ENCODE results near the gene COA1. TPM values are rescaled to one million over a fixed set of nuclear protein-coding genes. Genes with fewer than 3 reads are reported as not detected.

COA1 gene
- total RNA-seq, 4 donors from 2014 or later = 31.8 to 53.2 (median 39.8) TPM

GRCh38 chr7:43764039-43764761, 34.9 kb upstream of the COA1 start:
- no peaks in the 10 kb centered on the region for H3K36me3 ChIP-seq
- peak; percentile 52 for DNase-seq
- intact Hi-C loops (cut with DNase I; ENCODE audit: low total_unique reads) (loop anchor here (10.0 kb wide), 1 partner anchor 51 kb away; no protein-coding TSS in a partner anchor), in situ Hi-C loops (cut with MboI; ENCODE audit: low pct_ligation_motif_present in 1 of 4, low pct_unique_long_range_greater_than_20kb in 1 of 4, low sequenced_read_pairs in 3 of 4) (no loop called here)
- H3K27me3 ChIP-seq = no peaks in the 10 kb centered on the region
- H3K9me3 ChIP-seq = no peaks in the 10 kb centered on the region
- no peak for TF ChIP-seq CTCF (IDR thresholded peaks at IDR 0.05)
- TF ChIP-seq POLR2A (IDR thresholded peaks at IDR 0.05) = no peak
- TF ChIP-seq EP300 (IDR thresholded peaks at IDR 0.05; ENCODE audit: low read depth) = no peak
- no peak for TF ChIP-seq POLR2AphosphoS5 (IDR thresholded peaks at IDR 0.05)
- peak overlapping the region; percentile 40 to 62 (median 44) for H3K27ac ChIP-seq
- peaks cover 4 to 27% (median 12%) of the 10 kb centered on the region in 4 donors for H3K4me1 ChIP-seq
- H3K4me3 ChIP-seq = peak overlapping the region in 1 of 4 donors; percentile 6
- WGBS, 2 donors (ENCODE audit: low coverage in 1 of 2) = 39 to 43% methylated on average over 7 to 9 of the region's 9 CpGs

GRCh38 chr7:43763183-43763582, 33.9 kb upstream of the COA1 start:
- in situ Hi-C loops (cut with MboI; ENCODE audit: low pct_ligation_motif_present in 1 of 4, low pct_unique_long_range_greater_than_20kb in 1 of 4, low sequenced_read_pairs in 3 of 4) = no loop called here
- intact Hi-C loops (cut with DNase I; ENCODE audit: low total_unique reads) = loop anchor here (10.0 kb wide), 1 partner anchor 52 kb away; no protein-coding TSS in a partner anchor
- WGBS, 2 donors (ENCODE audit: low coverage in 1 of 2) = 93% methylated on average over 3 of the region's 3 CpGs; no CpG with 5 or more reads in 1 of the 2 donors
- peaks cover 4 to 29% (median 14%) of the 10 kb centered on the region in 4 donors for H3K4me1 ChIP-seq
- peak overlapping the region in 1 of 4 donors; percentile 40 for H3K27ac ChIP-seq
- no peaks in the 10 kb centered on the region for H3K36me3 ChIP-seq
- DNase-seq = no peak
- no peaks in the 10 kb centered on the region for H3K27me3 ChIP-seq
- H3K4me3 ChIP-seq = no peak overlapping the region
- TF ChIP-seq POLR2AphosphoS5 (IDR thresholded peaks at IDR 0.05) (no peak), EP300 (IDR thresholded peaks at IDR 0.05; ENCODE audit: low read depth) (no peak), POLR2A (IDR thresholded peaks at IDR 0.05) (no peak), CTCF (IDR thresholded peaks at IDR 0.05) (no peak)
- H3K9me3 ChIP-seq = no peaks in the 10 kb centered on the region

- H3K36me3 ChIP-seq = no peaks in the 10 kb centered on the region
- H3K27ac ChIP-seq = no peak overlapping the region
- in situ Hi-C loops (cut with MboI; ENCODE audit: low pct_ligation_motif_present in 1 of 4, low pct_unique_long_range_greater_than_20kb in 1 of 4, low sequenced_read_pairs in 3 of 4) (no loop called here), intact Hi-C loops (cut with DNase I; ENCODE audit: low total_unique reads) (loop anchor here (10.0 kb wide), 1 partner anchor 53 kb away; no protein-coding TSS in a partner anchor)
- H3K9me3 ChIP-seq = no peaks in the 10 kb centered on the region
- no peak for DNase-seq
- H3K27me3 ChIP-seq = no peaks in the 10 kb centered on the region
- WGBS, 2 donors (ENCODE audit: low coverage in 1 of 2) = 62 to 69% methylated on average over 4 to 5 of the region's 5 CpGs
- TF ChIP-seq CTCF (IDR thresholded peaks at IDR 0.05) (no peak), POLR2AphosphoS5 (IDR thresholded peaks at IDR 0.05) (no peak), EP300 (IDR thresholded peaks at IDR 0.05; ENCODE audit: low read depth) (no peak)
- peaks cover 4 to 33% (median 16%) of the 10 kb centered on the region in 4 donors for H3K4me1 ChIP-seq
- no peak overlapping the region for H3K4me3 ChIP-seq
Measured at GRCh38 chr7:43761938-43762692, 32.8 kb upstream of the COA1 start.

GRCh38 chr7:43761382-43761781, 32.1 kb upstream of the COA1 start:
- 86 to 100% methylated on average over 1 of the region's 1 CpG for WGBS, 2 donors (ENCODE audit: low coverage in 1 of 2)

More at GRCh38 chr7:43761382-43761781, 32.1 kb upstream of the COA1 start:
- DNase-seq = no peak
- intact Hi-C loops (cut with DNase I; ENCODE audit: low total_unique reads) (loop anchor here (10.0 kb wide), 1 partner anchor 53 kb away; no protein-coding TSS in a partner anchor), in situ Hi-C loops (cut with MboI; ENCODE audit: low pct_ligation_motif_present in 1 of 4, low pct_unique_long_range_greater_than_20kb in 1 of 4, low sequenced_read_pairs in 3 of 4) (no loop called here)
- H3K27ac ChIP-seq = no peak overlapping the region
- no peak overlapping the region for H3K4me3 ChIP-seq
- TF ChIP-seq POLR2A (IDR thresholded peaks at IDR 0.05) (no peak), CTCF (IDR thresholded peaks at IDR 0.05) (no peak), EP300 (IDR thresholded peaks at IDR 0.05; ENCODE audit: low read depth) (no peak), POLR2AphosphoS5 (IDR thresholded peaks at IDR 0.05) (no peak)
- H3K36me3 ChIP-seq = no peaks in the 10 kb centered on the region
- H3K27me3 ChIP-seq = no peaks in the 10 kb centered on the region
- H3K4me1 ChIP-seq = peaks cover 4 to 33% (median 16%) of the 10 kb centered on the region in 4 donors
- no peaks in the 10 kb centered on the region for H3K9me3 ChIP-seq
